T-helper 2 cell treated with Interferon-gamma antibody and Interleukin-4, amounts not matched to agents 100 ng/mL and 5 ng/mL, for 36 hours (primary cell): ENCODE data around the gene EMC9. TPM values are rescaled to one million over a fixed set of nuclear protein-coding genes. Genes with fewer than 3 reads are reported as not detected.
"Not testable (repeated sequence)": the region's sequence is repeated elsewhere in the genome, so short reads cannot be mapped to it uniquely, and the experiment has no call there.

Experiments
- intact Hi-C: fragments of 100-400 bp; cut with micrococcal nuclease; formaldehyde crosslinking; loops from one replicate; pipeline ENCODE4 v1.15.1; 2023
- total RNA-seq: library from RNA; stranded (reverse); gene quantifications from 2 replicates; pipeline ENCODE4 v1.2.3, GENCODE V29; 2022

EMC9 gene
- total RNA-seq, 1 donor from 2014 or later, result 22.1 TPM

DNA sequence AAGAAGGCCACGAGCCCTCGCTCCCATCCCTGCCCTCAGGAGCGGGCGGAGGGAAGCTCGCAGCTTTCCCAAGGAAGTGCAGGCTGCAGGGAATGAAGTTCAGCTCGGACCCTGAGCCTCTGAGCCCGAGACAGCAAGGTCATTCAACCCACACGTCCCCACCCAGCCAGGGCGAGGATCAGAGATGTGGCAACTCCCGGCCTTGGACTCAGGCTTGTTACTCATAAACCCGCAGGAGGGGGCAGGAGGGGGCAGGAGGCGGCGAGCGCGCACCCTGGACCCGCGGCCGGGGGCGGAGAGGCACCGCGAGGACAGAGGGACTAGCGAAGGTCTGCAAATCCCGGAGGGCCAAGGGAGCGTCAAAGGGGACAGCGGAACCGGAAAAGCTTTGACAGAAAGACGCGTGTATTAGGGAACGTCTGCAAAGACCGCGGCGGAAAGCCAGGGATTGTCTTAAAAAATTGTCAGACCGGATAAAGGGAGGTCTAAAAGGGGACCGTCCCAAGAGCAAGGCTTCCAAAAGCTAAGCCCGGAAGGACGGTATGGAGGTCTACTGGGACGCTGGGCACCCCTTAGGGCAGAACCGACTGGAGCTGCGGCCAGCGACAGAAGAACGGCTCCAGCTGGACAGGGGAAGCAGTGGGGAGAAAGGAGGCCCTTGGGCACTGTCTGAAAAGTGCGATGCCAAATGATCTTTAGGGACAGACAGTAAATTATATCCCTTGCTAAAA, 27.4 kb downstream of the EMC9 start:
- intact Hi-C loops, result loop anchor here (1.0 to 10.0 kb wide), 14 partner anchors 20 to 1185 kb away; partner anchors contain the start of genes AP1G2, CARMIL3, CHMP4A and EMC9

DNA sequence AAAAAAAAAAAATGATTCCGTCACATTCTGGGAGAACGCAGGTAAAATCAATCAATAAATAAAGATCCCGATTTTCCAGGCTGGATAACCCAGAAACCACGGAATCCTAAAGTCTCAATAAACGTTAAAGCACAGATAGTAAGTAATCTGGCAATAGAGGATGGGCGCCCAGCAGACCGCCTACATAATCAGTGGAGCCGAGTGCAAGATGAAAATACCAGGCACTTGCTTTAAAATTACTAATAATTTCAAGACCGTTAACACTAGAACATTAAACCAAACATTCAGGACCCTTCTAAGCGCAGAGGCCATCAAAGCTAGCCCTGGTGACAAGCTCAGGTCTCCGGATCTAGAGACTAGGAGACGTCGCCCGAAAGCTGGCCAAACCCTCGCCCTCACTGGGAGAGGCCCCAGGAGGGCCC, 28.0 kb downstream of the EMC9 start:
- intact Hi-C loops, result loop anchor here (10.0 kb wide), 2 partner anchors 321 to 561 kb away; no protein-coding TSS in a partner anchor

DNA sequence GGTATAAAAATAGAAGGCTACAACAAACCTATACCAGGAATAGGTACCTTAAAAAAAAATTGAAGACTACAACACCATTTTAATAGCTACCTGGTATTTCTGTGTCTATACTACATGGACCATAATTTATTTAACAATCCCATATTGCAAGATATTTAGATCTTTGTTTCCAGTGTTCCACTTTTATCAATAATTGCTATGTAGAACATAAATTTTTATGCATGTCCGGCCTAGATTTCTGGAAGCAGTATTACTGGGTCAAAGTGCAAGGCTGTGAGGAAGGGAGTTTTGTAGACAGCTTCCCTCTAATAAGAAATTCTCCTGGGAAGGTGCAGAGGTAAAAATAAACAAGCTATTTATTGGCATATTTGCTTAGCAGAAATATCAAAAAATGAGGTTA, 30.9 kb downstream of the EMC9 start:
- intact Hi-C loops, result loop anchor here (10.0 kb wide), 2 partner anchors 324 to 564 kb away; no protein-coding TSS in a partner anchor

DNA sequence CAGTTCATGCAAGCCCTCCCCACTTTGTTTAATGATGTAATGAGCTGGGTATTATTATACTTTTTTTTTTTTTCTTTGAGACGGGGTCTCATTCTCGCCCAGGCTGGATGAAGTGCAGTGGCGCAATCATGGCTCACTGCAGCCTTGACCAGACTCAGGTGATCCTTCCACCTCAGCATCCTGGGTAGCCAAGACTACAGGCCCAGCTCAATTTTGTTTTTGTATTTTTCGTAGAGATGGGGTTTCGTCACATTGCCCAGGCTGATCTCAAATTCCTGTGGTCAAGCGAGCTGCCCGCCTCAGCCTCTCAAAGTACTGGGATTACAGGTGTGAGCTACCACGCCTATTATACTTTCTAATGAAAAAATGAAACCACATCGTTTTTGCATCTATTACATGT, 31.3 kb downstream of the EMC9 start:
- intact Hi-C loops, result loop anchor here (10.0 kb wide), 2 partner anchors 325 to 565 kb away; no protein-coding TSS in a partner anchor

DNA sequence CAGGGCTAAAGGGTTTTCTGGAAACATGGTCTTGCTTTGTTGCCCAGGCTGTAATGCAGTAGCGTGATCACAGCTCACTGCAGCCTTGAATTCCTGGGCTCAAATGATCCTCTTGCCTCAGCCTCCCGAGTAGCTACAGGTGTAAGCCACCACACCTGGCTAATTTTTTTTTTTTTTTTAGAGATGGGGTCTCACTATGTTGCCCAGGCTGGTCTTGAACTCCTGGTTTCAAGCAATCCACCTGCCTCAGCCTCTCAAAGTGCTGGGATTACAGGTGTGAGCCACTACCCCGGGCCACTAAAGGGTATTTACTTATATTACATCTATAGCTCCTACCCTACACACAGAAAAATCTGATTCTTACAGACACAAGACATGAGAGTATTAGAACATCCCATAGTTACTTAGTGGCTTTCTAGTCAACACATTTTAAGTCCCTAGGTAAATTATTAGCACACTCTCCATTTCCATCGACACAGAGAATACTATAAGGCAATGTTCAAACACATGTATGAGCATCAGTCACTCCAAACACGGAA, 33.0 kb downstream of the EMC9 start:
- intact Hi-C loops, result loop anchor here (1.0 to 2.0 kb wide), 3 partner anchors 14 to 72 kb away; partner anchors contain the start of gene PCK2

DNA sequence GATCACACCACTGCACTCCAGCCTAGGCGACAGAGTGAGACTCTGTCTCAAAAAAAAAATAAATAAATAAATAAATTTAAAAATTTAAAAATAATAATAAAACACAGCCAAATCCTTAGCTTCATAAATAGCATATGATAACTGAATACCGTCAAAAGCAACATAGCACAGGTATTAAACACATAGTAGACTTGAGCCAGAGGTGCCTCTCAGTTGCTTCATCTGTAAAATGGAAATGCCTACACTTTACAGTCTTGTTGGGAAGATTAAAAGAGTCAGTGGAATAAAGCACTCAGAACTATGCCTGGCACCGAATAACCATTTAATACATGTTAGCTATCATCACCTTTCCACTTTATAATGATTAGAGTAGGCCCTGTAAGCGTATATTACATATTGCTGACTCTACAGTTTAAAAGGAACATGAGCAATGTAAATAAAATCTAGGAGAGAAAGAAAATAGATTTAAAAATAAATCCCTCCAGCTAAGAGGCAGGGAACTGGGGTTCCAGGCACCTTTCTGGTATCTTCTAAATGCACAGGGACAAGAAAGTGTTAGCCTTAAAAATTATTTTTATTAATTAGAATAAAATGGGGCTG, 34.6 kb downstream of the EMC9 start:
- intact Hi-C loops, result no loop called here

DNA sequence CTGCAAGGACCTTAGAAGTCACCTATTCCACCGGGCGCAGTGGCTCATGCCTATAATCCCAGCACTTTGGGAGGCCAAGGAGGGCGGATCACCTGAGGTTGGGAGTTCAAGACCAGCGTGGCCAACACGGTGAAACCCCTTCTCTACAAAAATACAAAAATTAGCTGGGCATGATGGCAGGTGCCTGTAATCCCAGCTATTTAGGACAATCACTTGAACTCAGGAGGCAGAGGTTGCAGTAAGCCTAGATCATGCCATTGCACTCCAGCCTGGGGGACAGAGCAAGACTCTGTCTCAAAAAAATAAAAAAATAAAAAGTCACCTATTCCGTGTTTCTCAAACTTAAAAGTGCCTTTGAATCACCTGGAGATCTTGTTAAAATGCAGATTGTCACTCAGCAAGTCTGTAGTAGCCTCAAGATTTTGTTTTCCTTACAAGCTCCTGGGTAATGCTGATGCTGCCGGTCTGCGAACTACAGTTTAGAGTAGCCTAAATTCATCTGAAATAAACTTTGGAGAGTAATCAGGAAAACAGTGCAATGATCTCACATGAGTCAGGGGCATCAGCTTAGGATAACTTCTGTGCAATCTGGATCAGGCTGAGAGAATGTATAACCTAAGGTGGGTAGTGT, 35.7 kb downstream of the EMC9 start:
- intact Hi-C loops, result not testable (repeated sequence)

DNA sequence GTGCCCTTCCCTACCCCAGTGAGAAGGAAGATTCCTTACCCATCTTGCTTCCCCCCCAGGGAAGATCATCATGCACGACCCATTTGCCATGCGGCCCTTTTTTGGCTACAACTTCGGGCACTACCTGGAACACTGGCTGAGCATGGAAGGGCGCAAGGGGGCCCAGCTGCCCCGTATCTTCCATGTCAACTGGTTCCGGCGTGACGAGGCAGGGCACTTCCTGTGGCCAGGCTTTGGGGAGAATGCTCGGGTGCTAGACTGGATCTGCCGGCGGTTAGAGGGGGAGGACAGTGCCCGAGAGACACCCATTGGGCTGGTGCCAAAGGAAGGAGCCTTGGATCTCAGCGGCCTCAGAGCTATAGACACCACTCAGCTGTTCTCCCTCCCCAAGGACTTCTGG, 37.9 kb downstream of the EMC9 start:
- intact Hi-C loops, result no loop called here

DNA sequence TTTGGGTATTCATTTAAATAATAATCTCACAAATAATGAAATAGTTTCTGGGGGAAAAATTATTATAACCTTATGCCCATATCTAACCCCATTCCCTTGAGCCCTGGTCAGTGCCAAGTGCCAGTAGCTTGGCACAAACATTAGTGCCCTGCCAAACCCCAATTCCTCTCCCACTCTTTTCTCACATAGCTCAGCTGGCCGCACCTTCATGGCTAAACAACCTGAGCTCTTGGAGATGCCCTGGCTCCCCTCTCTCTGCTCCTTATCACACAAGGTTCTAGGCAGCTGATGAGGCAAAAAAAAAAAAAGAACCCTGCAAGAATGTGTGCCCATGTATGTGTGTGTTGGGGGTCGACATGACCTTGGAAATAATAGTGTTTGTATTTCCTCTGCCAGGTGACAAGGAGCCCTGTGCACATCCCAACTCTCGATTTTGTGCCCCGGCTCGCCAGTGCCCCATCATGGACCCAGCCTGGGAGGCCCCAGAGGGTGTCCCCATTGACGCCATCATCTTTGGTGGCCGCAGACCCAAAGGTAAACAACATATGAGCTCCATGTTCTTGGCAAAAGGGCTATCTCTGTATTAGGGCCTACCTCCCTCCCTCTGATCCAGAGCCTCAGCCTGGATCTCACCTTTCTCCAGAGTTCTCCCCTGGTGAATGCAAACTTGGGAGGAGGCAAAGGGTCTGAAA, 38.9 kb downstream of the EMC9 start:
- intact Hi-C loops, result no loop called here

DNA sequence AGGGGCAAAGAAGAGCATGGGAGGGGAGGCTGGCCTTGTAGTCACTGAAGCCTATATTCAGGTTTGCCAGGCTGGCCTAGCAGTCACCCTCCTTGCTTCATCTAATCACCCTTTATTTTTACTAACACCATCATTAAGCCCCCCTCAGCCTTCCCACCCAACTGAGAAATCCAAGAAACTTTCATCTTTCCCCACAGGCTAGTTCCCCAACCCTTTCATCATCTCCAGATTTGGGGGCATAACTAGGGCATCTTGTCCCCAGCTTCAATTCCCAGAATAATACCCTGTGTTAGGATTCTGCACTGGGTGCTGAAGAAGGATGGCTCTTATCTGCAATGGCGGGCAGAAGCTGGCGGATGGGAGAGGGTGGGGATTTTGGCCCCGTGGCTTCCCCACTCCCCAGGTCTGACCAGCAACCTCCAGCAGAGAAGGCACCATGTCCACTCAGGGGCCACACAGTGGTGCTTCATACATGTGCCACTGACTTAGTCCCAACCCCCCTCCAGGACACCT, 40.4 kb downstream of the EMC9 start:
- intact Hi-C loops, result no loop called here

DNA sequence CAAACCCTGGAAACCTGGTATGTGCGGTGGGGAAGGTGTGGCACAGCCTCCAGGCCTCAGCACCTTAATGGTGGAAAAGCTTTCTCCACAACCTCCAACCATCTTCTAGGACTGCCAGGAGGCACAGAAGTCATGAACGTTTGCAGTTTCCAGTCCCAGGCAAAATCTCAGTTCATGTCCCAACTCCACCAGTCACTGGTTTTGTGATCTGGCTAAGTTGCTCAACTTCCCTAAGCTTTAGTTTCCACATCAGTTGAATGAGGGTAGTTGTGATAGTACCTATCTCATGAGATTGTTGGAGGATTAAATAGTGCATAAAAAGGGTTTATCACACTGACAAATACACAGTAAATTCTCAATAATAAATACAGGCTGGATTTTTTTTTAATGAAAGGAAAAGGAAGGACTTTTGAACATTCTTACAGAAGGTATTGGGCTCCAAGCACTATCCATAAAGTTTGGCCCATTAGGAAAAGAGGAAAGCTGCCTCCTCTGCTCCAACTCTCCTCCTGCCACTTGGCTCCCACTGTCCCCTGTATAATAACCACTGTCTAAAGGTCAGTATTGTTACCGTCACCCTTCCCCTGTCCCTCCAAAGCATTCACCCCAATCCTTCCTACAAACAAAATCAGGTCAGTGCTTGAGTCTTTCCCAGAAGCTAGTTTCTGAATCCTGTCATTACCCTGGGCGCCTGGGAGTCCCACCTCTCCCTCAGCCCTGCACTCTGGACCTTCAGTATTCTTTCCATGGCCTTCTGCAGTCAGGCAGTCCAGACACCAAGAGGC, 41.0 kb downstream of the EMC9 start:
- intact Hi-C loops, result no loop called here

DNA sequence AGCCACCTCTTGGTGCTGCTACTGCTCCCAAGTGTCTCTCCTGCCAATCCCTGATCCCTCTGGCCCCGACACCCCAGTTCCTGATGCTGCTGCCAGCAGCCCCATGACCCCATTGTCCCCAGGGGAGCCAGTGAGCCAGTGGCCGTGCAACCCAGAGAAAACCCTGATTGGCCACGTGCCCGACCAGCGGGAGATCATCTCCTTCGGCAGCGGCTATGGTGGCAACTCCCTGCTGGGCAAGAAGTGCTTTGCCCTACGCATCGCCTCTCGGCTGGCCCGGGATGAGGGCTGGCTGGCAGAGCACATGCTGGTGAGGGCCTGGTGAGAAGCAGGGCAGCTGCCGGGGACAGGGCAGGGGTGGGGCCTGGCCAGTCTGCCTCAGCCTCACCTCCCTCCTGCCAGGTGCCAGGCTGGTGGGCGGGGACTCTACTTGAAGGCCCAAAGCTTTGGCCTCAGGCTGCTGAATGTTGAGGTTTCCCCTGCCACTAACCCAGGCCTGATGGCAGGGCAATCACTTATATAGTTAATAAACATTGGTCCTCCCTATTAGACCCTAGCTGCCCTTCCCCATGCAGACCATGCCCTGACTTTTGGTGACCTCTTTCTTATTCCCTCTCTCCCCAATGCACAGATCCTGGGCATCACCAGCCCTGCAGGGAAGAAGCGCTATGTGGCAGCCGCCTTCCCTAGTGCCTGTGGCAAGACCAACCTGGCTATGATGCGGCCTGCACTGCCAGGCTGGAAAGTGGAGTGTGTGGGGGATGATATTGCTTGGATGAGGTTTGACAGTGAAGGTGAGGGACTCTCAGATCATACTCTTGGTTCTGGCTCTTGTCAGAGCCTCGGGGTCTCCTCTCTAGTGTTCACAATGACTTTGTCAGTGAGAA, 42.2 kb downstream of the EMC9 start:
- intact Hi-C loops, result loop anchor here (10.0 kb wide), 1 partner anchor 544 kb away; the partner anchor contains the start of genes THTPA and ZFHX2

DNA sequence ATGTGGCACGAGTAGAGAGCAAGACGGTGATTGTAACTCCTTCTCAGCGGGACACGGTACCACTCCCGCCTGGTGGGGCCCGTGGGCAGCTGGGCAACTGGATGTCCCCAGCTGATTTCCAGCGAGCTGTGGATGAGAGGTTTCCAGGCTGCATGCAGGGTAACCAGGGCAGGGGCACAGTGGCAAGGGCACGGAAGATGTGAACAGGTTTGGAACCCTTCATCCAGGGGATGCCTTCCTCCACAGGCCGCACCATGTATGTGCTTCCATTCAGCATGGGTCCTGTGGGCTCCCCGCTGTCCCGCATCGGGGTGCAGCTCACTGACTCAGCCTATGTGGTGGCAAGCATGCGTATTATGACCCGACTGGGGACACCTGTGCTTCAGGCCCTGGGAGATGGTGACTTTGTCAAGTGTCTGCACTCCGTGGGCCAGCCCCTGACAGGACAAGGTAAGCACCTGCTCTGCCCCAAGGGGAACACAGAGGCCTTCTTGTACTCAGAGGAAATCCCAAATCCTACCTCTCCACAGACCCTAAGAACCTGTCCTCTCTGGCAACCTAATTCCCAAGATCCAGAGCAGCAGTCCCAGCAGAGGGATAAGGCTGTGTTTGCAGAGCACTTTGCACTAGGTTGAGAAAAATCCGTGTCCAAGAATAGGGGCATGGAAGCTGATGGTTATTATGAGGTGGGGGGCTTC, 43.0 kb downstream of the EMC9 start:
- intact Hi-C loops, result loop anchor here (10.0 kb wide), 1 partner anchor 544 kb away; the partner anchor contains the start of genes THTPA and ZFHX2

DNA sequence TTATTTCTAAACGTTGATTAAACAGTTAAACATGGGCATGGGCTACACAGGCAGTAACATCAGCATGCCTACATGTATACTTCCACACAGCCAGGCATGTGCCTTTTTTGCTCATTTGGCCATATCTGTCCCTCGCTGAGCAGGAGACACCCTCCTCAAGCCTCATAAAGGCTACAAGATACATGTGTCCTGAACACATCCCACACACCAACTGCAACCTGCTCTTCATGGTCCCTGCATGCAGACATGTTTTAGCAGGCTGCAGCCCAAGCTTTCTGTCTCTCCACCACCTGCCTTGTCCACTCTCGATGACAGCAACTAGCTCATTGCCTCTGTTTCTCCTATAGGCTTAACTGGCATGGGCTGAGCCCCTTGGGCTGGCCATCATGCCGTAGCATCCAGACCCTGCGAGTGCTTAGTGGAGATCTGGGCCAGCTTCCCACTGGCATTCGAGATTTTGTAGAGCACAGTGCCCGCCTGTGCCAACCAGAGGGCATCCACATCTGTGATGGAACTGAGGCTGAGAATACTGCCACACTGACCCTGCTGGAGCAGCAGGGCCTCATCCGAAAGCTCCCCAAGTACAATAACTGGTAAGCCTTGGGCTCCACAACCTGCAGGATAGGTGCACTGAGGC, 44.7 kb downstream of the EMC9 start:
- intact Hi-C loops, result loop anchor here (10.0 kb wide), 1 partner anchor 542 kb away; the partner anchor contains the start of genes THTPA and ZFHX2

DNA sequence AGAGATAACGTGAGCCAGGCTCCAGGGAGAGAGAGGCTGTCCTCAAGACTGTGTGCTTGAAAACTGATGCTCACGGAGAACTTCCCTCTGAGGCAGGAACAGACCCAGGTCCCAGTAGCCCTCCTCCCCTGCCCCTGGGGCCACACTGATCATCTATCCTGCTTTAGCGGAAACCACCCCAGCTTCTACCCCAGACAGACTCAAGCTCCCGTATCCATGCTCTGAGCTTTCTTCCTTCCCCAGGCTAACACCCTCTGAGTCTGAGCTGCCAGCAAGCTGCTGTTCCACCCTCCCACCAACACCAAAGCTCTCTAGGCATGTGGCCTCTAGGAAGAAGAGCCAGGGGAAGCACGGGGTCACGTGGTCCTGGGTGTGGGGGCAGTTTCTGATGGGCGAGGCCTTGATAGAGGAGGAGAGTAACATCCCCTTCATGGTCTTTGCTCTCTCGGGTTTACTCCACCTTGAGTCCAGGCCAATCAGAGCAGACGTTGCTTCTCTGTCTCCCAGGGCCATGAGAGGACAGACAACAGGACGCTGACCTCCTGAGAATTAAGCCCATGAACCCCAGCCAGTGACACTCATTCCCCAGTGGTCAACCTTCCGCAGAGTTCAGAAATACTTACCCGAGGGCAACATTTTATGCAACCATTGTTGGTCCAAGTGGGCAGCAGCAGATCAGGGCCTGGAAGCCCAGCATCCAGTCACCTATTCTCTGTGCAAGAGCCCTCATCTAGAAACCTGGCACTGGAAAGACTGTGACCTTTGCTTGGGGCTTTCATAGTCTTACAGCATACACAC, 45.9 kb downstream of the EMC9 start:
- intact Hi-C loops, result loop anchor here (2.0 to 10.0 kb wide), 2 partner anchors 43 to 541 kb away; partner anchors contain the start of genes CARMIL3, THTPA and ZFHX2

DNA sequence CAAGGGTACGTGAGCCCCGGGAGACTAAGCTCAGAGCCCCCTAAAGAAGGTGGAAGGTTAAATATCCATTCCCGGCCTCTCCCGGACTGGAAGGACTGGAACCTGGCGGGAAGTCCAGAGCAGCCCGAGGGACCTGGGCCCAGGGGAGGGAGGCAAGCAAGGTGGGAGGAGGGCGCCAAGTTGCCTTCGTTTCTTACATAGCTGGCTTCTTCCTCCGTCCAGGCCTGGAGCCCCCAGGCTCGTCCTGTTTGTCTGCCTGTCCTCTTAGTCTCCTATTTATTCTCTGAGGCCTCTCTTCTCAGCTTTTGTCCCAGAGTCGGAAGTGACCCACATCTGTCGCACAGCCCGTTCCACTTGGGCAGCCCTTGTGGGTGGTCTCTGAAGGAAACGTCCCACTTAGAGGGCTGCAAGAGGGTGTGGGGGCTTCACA, 46.5 kb downstream of the EMC9 start:
- intact Hi-C loops, result loop anchor here (1.0 to 10.0 kb wide), 7 partner anchors 13 to 540 kb away; partner anchors contain the start of genes CARMIL3, DCAF11, DHRS4L2 and IRF9
